Neuronal stem cell (in vitro differentiated cells): ENCODE data around the gene SANBR. TPM values are rescaled to one million over a fixed set of nuclear protein-coding genes. Genes with fewer than 3 reads are reported as not detected.
A peak's percentile ranks its signal among the peaks of the same experiment; 100 is the strongest.

Experiments used
- DNase-seq: peaks from one replicate; pipeline ENCODE4 v3.0.0-alpha.2; 2013; ENCODE audit warnings: low spot score
- H2AFZ ChIP-seq: one replicate; pipeline ENCODE4 v1.6.1; 2013; ENCODE audit warnings: mild to moderate bottlenecking, low read length, inconsistent platforms
- H2AK5ac ChIP-seq: 2 replicates; pipeline ENCODE4 v1.6.1; 2013; ENCODE audit warnings: low read depth, mild to moderate bottlenecking, inconsistent platforms, low read length, moderate library complexity, mixed read lengths
- H2BK120ac ChIP-seq: 2 replicates; pipeline ENCODE4 v1.6.1; 2013; ENCODE audit warnings: low read depth, mild to moderate bottlenecking, inconsistent platforms, low read length, moderate library complexity, mixed read lengths
- H2BK12ac ChIP-seq: one replicate; pipeline ENCODE4 v1.6.1; 2013; ENCODE audit warnings: low read length, inconsistent platforms
- H2BK15ac ChIP-seq: 2 replicates; pipeline ENCODE4 v1.6.1; 2013; ENCODE audit warnings: mild to moderate bottlenecking, low read length, inconsistent platforms, mixed read lengths
- H2BK5ac ChIP-seq: one replicate; pipeline ENCODE4 v1.6.1; 2013; ENCODE audit warnings: inconsistent platforms, mild to moderate bottlenecking, low read length, moderate library complexity
- H3K14ac ChIP-seq: one replicate; pipeline ENCODE4 v1.6.1; 2013; ENCODE audit warnings: low read length, inconsistent platforms
- H3K18ac ChIP-seq: 2 replicates; pipeline ENCODE4 v1.6.1; 2013; ENCODE audit warnings: low read length, inconsistent platforms
- H3K23ac ChIP-seq: 2 replicates; pipeline ENCODE4 v1.6.1; 2013; ENCODE audit warnings: low read depth, mild to moderate bottlenecking, mixed read lengths, low read length, inconsistent platforms; ENCODE audit not compliant: poor library complexity
- H3K27ac ChIP-seq: replicated peaks from 3 replicates; pipeline ENCODE4 v1.5.1; 2013; ENCODE audit warnings: low read length, inconsistent platforms
- H3K27me3 ChIP-seq, 3 experiments: 2 replicates each; pipeline ENCODE4 v1.6.1; 2013; ENCODE audit warnings: low read length in 3 of 3, mild to moderate bottlenecking in 2 of 3, inconsistent platforms in 1 of 3, low read depth in 1 of 3, mixed read lengths in 1 of 3, moderate library complexity in 1 of 3; ENCODE audit not compliant: control insufficient read depth in 3 of 3, insufficient read depth in 3 of 3
- H3K36me3 ChIP-seq, 2 donors: replicated peaks in 1 of 2; 2 replicates each; pipeline ENCODE4 v1.6.1; 2013; ENCODE audit warnings: low read length in 2 of 2; ENCODE audit not compliant: control insufficient read depth in 2 of 2, insufficient read depth in 2 of 2
- H3K4ac ChIP-seq: 2 replicates; pipeline ENCODE4 v1.6.1; 2013; ENCODE audit warnings: inconsistent platforms, mild to moderate bottlenecking, low read length, moderate library complexity
- H3K4me1 ChIP-seq, 2 donors: 1 replicate in 1 of 2; 2 replicates in 1 of 2; pipeline ENCODE4 v1.6.1; 2013; ENCODE audit warnings: low read length in 2 of 2, low read depth in 1 of 2; ENCODE audit not compliant: control insufficient read depth in 2 of 2, insufficient read depth in 1 of 2
- H3K4me2 ChIP-seq: one replicate; pipeline ENCODE4 v1.6.1; 2013; ENCODE audit warnings: mild to moderate bottlenecking, low read length, inconsistent platforms; ENCODE audit not compliant: insufficient read depth, poor library complexity, severe bottlenecking
- H3K4me3 ChIP-seq, 2 donors: 2 replicates each; pipeline ENCODE4 v1.5.1; 2013; ENCODE audit warnings: low read length in 2 of 2, mild to moderate bottlenecking in 2 of 2, inconsistent platforms in 1 of 2, moderate library complexity in 1 of 2
- H3K79me1 ChIP-seq: one replicate; pipeline ENCODE4 v1.6.1; 2013; ENCODE audit warnings: low read depth, mild to moderate bottlenecking, inconsistent platforms, low read length, moderate library complexity
- H3K9ac ChIP-seq: one replicate; pipeline ENCODE4 v1.6.1; 2013; ENCODE audit warnings: mild to moderate bottlenecking, low read depth, low read length, inconsistent platforms; ENCODE audit not compliant: poor library complexity
- H3K9me3 ChIP-seq, 2 donors: replicated peaks in 1 of 2; 2 replicates each; pipeline versions ENCODE3 to v1.6.1; 2013; ENCODE audit warnings: low read length in 2 of 2, mild to moderate bottlenecking in 2 of 2, inconsistent platforms in 1 of 2, low read depth in 1 of 2, mixed read lengths in 1 of 2, moderate library complexity in 1 of 2; ENCODE audit not compliant: control insufficient read depth in 2 of 2, insufficient read depth in 1 of 2
- H4K8ac ChIP-seq: one replicate; pipeline ENCODE4 v1.6.1; 2013; ENCODE audit warnings: low read depth, mild to moderate bottlenecking, inconsistent platforms, low read length, moderate library complexity
- H4K91ac ChIP-seq: one replicate; pipeline ENCODE4 v1.6.1; 2013; ENCODE audit warnings: low read length, low read depth, mild to moderate bottlenecking, inconsistent platforms; ENCODE audit not compliant: poor library complexity
- WGBS, 2 donors: extraction: QIAGEN DNeasy Blood & Tissue Kit; methylation state at CpG; one replicate each; pipeline ENCODE4 v1.1.7; 2013; ENCODE audit warnings: missing lambda C conversion rate in 2 of 2, mixed read lengths in 1 of 2; ENCODE audit not compliant: insufficient read length in 2 of 2, insufficient replicate concordance in 1 of 2; ENCODE audit errors: extremely low coverage in 2 of 2; 5-methylcytosine and 5-hydroxymethylcytosine counted together
- polyA plus RNA-seq, 2 experiments: library from polyadenylated mRNA; stranded (reverse); fragments of 200-250 nt; gene quantifications; one replicate each; pipeline ENCODE4 v1.2.3, GENCODE V29; 2013

SANBR gene
- 17.0 TPM for polyA plus RNA-seq (2013, experiment 1 of 2)
- 17.4 TPM for polyA plus RNA-seq (2013, experiment 2 of 2)

DNA sequence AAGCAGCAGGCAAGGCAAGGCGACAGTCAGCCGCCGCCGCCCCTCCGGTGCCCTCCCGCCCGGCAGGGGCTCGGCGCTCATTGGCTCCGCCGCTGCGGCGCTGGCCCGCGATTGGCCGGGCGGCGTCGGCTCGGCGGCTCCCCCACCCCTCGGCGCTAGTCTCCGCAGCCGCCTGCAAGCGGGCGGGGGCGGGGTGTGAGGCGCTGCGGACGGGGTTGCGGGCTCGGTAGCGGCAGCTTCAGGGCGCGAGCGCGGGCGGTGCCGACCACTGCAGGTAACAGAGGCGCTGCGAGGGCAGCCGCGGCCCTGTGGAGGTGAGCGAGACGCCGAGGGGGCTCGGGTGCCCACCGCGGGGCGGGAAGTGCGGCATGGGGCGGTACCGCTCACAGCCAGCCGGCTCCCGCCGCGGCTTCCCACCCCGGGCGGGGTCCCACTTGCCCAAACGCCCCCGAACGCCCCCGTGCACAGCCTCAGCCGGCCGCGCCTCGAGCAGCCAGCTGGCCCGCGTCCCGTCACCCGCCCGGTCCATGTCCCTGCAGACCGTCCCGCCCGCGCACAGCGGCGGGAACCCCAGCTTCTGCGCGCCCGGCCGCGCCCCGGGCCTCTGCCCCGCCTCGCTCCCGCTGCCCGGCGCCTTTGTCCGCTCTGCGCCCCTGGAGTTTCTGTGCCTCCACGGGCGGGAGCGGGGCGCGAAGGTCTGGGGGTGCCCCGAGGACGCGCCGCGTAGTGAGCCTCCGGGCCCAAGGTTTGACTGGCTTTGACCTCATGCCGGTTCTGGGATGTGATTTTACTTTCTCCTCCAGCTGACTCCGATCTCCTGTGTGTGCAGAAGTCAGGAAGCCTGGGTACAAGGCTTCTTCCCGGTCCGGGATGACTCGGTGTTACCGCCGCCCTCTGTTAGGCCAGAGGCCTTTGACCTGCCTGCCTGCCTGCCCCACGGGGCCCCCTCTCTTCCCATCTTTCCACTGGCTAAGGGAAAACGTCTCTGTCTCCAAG, at the start of gene SANBR:
Gene SANBR (plus strand): TSS at position 158 of the 996 bp plus-strand sequence. CDS start 4,480 bp downstream, outside the sequence.
- H3K4me3 ChIP-seq = peak within 1 kb of the TSS; percentile 92 to 98
- H3K36me3 ChIP-seq = peaks cover 3 to 30% of the 10 kb centered on the region in 2 donors
- H3K4me1 ChIP-seq = peaks cover 0 to 1% of the 10 kb centered on the region in 2 donors
- no peaks in the 10 kb centered on the region for H3K79me1 ChIP-seq
- peak within 1 kb of the TSS; percentile 99 for H3K23ac ChIP-seq
- peak within 1 kb of the TSS; percentile 94 for H3K14ac ChIP-seq
- peak within 1 kb of the TSS; percentile 92 for H3K9ac ChIP-seq
- H3K27me3 ChIP-seq = no peaks in the 10 kb centered on the region
- H3K4me2 ChIP-seq = peak within 1 kb of the TSS; percentile 66
- peak within 1 kb of the TSS; percentile 92 for H3K27ac ChIP-seq
- peak within 1 kb of the TSS; percentile 67 for H2BK15ac ChIP-seq
- H2AK5ac ChIP-seq = no peak within 1 kb of the TSS
- H2AFZ ChIP-seq = peak within 1 kb of the TSS; percentile 99
- peak within 1 kb of the TSS; percentile 98 for H2BK5ac ChIP-seq
- no peak within 1 kb of the TSS for H2BK12ac ChIP-seq
- H4K91ac ChIP-seq = no peak within 1 kb of the TSS
- no peak within 1 kb of the TSS for H3K4ac ChIP-seq
- peak; percentile 55 for DNase-seq
- peak within 1 kb of the TSS; percentile 98 for H3K18ac ChIP-seq
- no peaks in the 10 kb centered on the region for H3K9me3 ChIP-seq
- no CpG with 5 or more reads among the region's 112 CpGs for WGBS, 2 donors
- H4K8ac ChIP-seq = no peak within 1 kb of the TSS
- peak within 1 kb of the TSS; percentile 72 for H2BK120ac ChIP-seq

DNA sequence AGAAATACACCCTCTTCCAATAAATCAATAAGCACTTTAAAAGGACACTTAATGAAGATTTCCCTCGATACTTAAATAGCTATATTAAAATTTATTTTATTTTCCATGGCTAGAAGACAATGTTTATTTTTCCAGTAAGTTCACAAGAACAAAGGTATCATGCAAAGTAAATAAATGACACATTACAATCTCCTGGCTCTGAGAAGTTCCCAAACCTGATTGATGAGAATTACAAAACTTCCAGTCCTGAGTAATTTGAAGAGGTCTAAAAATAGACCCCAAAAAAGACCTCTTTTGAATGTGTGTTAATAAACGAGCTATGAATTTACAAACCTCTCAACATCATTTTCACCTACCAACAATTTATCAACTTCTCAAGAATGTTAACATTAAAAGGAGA, 49.7 kb upstream of the SANBR start:
- peaks cover 0 to 2% of the 10 kb centered on the region in 2 donors for H3K4me1 ChIP-seq
- H3K4me3 ChIP-seq = peak overlapping the region in 1 of 2 donors; percentile 80
- H3K18ac ChIP-seq = no peak overlapping the region
- no peak overlapping the region for H3K4me2 ChIP-seq
- no peaks in the 10 kb centered on the region for H3K27me3 ChIP-seq
- no peak overlapping the region for H3K27ac ChIP-seq
- H2BK12ac ChIP-seq = no peak overlapping the region
- H3K9me3 ChIP-seq = no peaks in the 10 kb centered on the region
- H2AK5ac ChIP-seq = no peak overlapping the region
- no peak overlapping the region for H3K14ac ChIP-seq
- H2BK15ac ChIP-seq = no peak overlapping the region
- peaks cover under 1 to 8% of the 10 kb centered on the region in 2 donors for H3K36me3 ChIP-seq
- H2BK5ac ChIP-seq = no peak overlapping the region
- no peak overlapping the region for H3K9ac ChIP-seq
- peaks cover 2% of the 10 kb centered on the region for H3K79me1 ChIP-seq
- no peak overlapping the region for H3K4ac ChIP-seq
- no peak overlapping the region for H2AFZ ChIP-seq
- WGBS, 2 donors = no CpG with 5 or more reads among the region's 2 CpGs
- no peak overlapping the region for H3K23ac ChIP-seq
- no peak for DNase-seq
- H4K91ac ChIP-seq = no peak overlapping the region
- no peak overlapping the region for H4K8ac ChIP-seq
- H2BK120ac ChIP-seq = no peak overlapping the region

DNA sequence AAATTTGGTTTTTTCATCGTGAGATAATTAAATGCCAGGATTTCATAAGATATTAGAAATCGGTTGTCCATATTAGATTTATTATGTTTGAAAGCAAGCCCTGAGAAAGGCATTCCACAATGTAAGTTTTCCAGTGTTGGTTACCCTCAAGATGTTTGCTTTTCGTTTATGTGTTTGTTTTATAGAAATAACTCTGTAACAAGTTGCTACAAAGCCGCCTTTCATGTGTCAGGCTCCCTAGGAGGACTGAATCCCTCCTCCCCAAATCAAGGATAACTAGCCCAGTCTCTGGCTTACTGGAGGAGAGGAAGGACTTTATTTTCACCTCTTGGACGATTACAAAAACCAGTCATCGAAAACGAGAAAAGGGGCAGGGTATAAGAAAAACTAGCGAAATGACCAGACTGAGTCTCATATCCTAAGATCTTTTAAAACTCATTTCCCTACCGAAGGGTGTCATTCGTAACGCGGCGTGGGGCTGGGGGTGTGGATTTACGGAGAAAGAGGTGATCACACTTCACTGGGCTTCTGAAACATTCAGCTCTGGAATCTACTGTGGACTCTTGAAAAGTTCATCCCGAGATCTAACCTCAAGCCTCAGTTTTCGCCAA, 49.2 kb upstream of the SANBR start:
- Histone ChIP-seq H3K27me3 (no peaks in the 10 kb centered on the region), H3K27ac (peak overlapping the region; percentile 95), H3K23ac (peak overlapping the region; percentile 81), H2AK5ac (no peak overlapping the region), H2AFZ (peak overlapping the region; percentile 89), H4K8ac (no peak overlapping the region), H3K36me3 (peaks cover 4 to 13% of the 10 kb centered on the region in 2 donors), H2BK5ac (no peak overlapping the region), H3K4me3 (peak overlapping the region; percentile 80 to 90), H3K79me1 (peaks cover 6% of the 10 kb centered on the region), H3K9me3 (no peaks in the 10 kb centered on the region), H3K4me1 (peaks cover 0 to 2% of the 10 kb centered on the region in 2 donors), H2BK120ac (no peak overlapping the region), H3K18ac (peak overlapping the region; percentile 85), H3K9ac (peak overlapping the region; percentile 74), H3K4ac (no peak overlapping the region), H3K14ac (peak overlapping the region; percentile 31), H3K4me2 (peak overlapping the region; percentile 94), H2BK12ac (no peak overlapping the region), H2BK15ac (no peak overlapping the region), H4K91ac (no peak overlapping the region)
- WGBS, 2 donors = no CpG with 5 or more reads among the region's 16 CpGs
- no peak for DNase-seq
